Epithelial cell of esophagus (primary cell): Measurements from ENCODE around the gene ATAD5.
"Not testable (repeated sequence)": the region's sequence is repeated elsewhere in the genome, so short reads cannot be mapped to it uniquely, and the experiment has no call there.

ENCODE experiments used
- DNase-seq: peaks from one replicate; pipeline ENCODE4 v3.0.0; 2010; ENCODE audit warnings: low read depth
- H3K4me3 ChIP-seq: 2 replicates; pipeline ENCODE4 v1.5.1; 2011; ENCODE audit warnings: mild to moderate bottlenecking, low read length, control low read depth
- TF ChIP-seq, protein P1 (sequence below): IDR thresholded peaks from 2 replicates; pipeline ENCODE4 v1.5.1; 2011; ENCODE audit warnings: low read depth, mild to moderate bottlenecking, low read length, control low read depth, inconsistent platforms; ENCODE audit not compliant: insufficient read depth; ENCODE audit errors: missing control alignments

Gene ATAD5

DNA sequence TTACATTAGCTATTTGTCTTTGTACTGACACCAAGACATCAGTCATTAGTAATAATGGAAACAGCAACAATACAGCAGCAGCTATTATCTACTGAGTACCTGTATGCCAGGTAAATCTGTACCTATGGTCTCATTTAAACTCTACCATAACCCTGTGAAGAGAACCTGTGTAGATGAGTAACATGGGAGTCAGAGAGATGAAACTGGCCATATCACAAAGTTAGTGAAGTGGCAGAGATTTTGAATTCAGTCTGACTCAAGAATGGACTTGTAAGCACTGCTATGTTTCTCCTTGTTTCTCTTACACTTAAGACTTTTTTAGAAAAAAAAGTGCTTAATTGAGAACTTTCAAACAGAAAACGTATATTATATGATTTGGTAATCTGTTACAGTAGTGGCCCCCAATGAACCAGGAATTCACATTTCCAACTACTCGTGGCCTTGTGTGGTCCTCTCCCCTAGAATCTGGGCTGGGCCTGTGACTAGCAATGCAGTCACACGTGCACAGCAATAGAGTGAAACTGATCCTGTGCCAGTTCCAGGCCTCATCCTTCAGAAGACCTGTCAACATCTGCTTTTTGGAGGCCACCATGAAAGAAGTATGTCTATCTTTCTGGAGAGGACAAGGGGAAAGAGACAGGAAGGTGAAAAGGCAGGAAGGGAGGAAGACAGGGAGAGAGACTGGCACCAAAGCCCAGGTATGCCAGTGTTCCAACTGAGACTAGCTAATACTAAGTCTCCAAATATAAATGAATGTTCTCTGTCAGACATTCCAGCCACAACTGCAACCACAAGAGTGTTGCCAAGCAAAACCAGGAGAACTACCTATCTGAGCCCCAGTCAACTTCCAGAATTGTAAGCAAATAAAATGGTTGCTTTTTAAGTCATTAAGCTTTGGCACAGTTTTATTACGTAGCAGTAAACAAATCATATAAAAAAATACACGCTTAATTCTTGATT lies 19.3 kb upstream of the ATAD5 start:
- peak; percentile 85 for DNase-seq
- TF ChIP-seq, protein P1, sequence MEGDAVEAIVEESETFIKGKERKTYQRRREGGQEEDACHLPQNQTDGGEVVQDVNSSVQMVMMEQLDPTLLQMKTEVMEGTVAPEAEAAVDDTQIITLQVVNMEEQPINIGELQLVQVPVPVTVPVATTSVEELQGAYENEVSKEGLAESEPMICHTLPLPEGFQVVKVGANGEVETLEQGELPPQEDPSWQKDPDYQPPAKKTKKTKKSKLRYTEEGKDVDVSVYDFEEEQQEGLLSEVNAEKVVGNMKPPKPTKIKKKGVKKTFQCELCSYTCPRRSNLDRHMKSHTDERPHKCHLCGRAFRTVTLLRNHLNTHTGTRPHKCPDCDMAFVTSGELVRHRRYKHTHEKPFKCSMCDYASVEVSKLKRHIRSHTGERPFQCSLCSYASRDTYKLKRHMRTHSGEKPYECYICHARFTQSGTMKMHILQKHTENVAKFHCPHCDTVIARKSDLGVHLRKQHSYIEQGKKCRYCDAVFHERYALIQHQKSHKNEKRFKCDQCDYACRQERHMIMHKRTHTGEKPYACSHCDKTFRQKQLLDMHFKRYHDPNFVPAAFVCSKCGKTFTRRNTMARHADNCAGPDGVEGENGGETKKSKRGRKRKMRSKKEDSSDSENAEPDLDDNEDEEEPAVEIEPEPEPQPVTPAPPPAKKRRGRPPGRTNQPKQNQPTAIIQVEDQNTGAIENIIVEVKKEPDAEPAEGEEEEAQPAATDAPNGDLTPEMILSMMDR: no peak
- H3K4me3 ChIP-seq: no peak overlapping the region

DNA sequence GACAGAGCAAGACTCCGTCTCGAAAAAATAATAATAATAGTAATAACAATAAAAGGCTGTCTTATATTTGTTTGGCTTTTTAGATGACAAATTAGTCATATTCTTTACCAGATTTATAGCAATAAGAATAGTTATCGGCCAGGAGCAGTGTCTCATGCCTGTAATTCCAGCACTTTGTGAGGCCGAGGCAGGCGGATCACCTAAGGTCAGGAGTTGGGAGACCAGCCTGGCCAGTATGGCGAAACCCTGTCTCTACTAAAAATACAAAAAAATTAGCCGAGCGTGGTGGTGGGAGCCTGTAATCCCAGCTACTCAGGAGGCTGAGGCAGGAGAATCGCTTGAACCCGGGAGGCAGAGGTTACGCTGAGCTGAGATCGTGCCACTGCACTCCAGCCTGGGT lies 17.5 kb upstream of the ATAD5 start:
- DNase-seq, H3K4me3 ChIP-seq: not testable (repeated sequence)

DNA sequence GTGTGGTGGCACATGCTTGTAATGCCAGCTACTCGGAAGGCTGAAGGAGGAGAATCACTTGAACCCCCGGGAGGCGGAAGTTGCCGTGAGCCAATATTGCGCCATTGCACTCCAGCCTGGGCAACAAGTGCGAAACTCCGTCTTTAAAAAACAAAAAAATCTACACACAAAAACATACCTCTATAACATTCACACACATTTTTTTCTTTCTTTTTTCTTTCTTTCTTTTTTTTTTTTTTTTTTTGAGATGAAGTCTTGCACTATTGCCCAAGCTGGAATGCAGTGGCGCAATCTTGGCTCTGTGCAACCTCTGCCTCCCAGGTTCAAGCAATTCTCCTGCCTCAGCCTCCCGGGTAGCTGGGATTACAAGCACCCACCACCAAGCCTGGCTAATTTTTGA lies 16.9 kb upstream of the ATAD5 start:
- DNase-seq: peak; percentile 42
- not testable (repeated sequence) for H3K4me3 ChIP-seq

DNA sequence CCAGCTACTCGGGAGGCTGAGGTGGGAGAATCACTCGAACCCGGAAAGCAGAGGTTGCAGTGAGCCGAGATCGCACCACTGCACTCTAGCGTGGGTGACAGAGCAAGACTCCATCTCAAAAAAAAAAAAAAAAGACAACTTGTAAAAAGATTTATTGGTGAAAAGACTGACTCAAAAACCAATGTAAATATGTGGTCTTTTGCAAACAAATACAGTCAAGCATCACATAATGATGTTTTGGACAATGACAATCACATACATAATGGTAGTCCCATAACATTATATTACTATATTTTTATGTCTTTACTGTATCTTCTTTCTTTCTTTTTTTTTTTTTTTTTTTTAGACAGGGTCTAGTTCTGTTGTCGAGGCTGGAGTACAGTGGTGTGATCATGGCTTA lies 15.6 kb upstream of the ATAD5 start:
- H3K4me3 ChIP-seq: no peak overlapping the region
- TF ChIP-seq, protein P1: no peak
- DNase-seq: no peak

DNA sequence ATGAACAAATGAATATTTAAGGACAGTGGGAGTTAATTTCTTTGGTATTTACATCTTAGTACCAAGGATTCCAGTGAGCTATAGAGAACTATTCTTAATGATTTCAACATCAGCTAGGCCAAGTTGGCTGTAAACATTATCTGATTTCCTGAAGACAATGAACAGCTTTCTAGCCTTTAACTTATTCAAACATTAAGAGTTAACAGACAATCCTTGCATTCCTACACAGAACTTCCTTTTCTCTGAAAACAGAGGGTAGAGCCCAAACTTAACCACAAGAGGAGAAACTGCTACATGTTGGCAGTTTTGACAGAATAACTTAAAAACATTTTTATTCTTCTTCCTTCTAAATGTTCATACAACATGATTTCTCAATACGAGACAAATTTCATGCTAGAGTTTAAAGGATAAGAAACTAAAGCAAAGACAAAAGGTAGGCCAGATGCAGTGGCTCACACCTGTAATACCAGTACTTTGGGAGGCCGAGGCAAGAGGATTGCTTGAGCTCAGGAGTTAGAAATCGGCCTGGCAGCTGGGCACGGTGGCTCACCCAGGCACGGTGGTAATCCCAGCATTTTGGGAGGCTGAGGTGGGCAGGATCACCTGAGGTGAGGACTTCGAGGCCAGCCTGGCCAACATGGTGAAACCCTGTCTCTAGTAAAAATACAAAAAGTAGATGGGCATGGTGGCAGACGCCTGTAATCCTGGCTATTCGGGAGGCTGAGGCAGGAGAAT lies 11.6 kb upstream of the ATAD5 start:
- H3K4me3 ChIP-seq: no peak overlapping the region
- no peak for DNase-seq
- TF ChIP-seq, protein P1: no peak

DNA sequence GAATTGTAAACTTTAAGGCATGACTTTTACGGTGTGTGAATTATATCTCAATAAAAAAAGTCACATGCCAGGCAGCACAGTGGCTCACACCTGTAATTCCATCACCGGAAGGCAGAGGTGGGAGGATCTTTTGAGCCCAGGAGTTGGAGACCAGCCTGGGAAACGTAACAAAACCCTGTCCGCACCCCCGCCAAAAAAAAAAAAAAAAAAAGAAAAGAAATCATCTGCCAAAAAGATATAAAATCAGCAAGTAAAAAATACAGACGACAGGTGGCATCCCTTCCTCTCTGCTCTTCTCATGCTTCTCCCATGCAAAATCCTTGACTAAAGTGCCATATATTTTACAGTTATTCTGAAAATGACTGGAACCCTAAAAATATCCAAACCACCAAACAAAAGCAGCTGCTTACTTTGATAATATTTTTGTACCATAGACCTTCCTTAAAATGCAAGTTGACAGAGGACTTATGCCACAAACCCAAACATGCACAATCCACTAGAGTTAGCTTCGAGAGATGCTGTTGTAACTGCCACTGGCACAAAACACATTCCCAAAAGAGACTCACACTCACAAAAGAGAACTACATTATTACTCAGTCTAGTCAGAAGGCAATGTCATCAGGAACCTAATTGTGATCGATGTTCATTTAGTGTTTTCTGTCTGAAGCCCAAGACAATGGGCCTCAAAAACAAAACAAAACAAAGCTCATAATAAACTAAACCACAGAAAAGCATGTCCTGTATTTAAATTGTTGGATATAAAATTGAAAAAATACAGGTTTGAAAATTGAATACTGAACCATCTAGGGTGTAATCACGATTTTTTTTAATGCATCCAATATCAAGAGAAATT lies 9.7 kb upstream of the ATAD5 start:
- no peak for DNase-seq
- TF ChIP-seq, protein P1: peak; percentile 9
- no peak overlapping the region for H3K4me3 ChIP-seq

DNA sequence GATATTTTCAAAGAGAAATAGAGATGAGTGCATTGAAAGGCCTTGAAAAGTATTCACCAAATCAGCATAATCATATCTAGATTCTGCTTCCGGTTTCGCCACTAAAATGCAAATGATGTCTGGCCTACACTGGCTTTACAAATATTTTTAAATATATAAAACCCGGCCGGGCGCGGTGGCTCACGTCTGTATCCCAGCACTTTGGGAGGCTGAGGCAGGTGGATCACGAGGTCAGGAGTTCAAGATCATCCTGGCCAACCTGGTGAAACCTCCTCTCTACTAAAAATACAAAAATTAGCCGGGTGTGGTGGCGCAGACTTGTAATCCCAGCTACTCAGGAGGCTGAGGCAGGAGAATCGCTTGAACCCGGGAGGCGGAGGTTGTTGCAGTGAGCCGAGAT lies 8.8 kb upstream of the ATAD5 start:
- H3K4me3 ChIP-seq, DNase-seq: not testable (repeated sequence)

DNA sequence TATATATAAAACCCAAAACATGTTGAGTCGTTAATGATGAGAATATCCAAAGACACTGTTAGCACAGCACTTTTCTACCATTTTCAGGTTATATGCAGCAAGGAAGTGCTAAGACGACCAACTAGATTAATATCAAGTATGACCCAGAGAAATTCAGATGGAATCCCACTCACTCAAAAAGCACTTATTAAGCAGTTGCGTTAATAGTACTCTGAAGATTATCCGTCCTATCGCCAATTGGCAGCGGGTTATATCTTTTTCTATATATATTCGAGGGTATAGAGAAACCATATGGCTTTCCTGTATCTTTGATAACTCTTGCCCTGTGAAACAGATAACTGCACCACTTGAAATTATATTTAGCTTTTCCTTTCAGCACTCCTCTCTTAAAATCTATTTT lies 8.3 kb upstream of the ATAD5 start:
- TF ChIP-seq, protein P1: no peak
- DNase-seq: no peak
- peak overlapping the region; percentile 84 for H3K4me3 ChIP-seq
